ENCODE data around the gene DLGAP1.

Gene DLGAP1

DNA sequence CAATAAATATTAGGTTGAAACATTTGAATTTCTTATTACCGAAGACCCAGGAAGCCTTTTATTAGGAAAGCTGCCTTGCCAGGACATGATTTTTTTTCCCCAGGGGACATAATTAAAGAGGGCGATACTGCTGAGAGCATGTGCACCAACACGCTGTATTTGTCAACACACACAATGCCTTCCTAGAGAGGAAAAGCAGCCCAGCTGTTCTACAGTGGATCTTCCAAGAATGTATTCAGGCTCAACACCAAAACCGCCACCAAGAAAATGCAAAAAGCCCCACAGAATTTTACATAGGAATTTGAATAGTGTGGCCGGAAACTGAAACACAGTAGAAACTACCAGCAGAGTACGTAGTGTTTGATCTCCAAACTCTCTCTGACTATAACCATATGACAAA, 320.4 kb downstream of the DLGAP1 start:
- Histone ChIP-seq H3K9me3 (ENCODE audit: control insufficient read depth, insufficient read depth, low read depth, low read length) (no peaks in the 10 kb centered on the region), H3K27ac (ENCODE audit: extremely low read depth, low read depth, low read length) (no peak overlapping the region), H3K4me1 (ENCODE audit: control insufficient read depth, insufficient read depth, low read length) (0 out of 2 replicates have a peak, but pooled peaks cover 4% of the 10 kb centered on the region), H3K4me3 (ENCODE audit: low read depth, low read length) (no peak overlapping the region), H3K36me3 (ENCODE audit: control insufficient read depth in 2 of 2, insufficient read depth in 1 of 2, low read length in 2 of 2) (no peaks in the 10 kb centered on the region)
- ChIA-PET POLR2A (no interaction called here), CTCF (interaction anchor here (0.8 kb wide), 1 partner anchor 28 kb away, joined by 6 read pairs; no protein-coding TSS in a partner anchor)
- TF ChIP-seq RBAK (tag by site-specific recombination; IDR thresholded peaks at IDR 0.05), result no peak
- no peak for TF ChIP-seq MZF1 (tag by site-specific recombination; IDR thresholded peaks at IDR 0.05; ENCODE audit: borderline replicate concordance)
- no peak for TF ChIP-seq IKZF3 (tag by site-specific recombination; IDR thresholded peaks at IDR 0.05)
- TF ChIP-seq, protein P1, sequence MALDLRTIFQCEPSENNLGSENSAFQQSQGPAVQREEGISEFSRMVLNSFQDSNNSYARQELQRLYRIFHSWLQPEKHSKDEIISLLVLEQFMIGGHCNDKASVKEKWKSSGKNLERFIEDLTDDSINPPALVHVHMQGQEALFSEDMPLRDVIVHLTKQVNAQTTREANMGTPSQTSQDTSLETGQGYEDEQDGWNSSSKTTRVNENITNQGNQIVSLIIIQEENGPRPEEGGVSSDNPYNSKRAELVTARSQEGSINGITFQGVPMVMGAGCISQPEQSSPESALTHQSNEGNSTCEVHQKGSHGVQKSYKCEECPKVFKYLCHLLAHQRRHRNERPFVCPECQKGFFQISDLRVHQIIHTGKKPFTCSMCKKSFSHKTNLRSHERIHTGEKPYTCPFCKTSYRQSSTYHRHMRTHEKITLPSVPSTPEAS (tag by site-specific recombination; IDR thresholded peaks at IDR 0.05), result no peak
- TF ChIP-seq ZNF248 (tag by site-specific recombination; IDR thresholded peaks at IDR 0.05), result no peak
- no peak for TF ChIP-seq TRIM28 (IDR thresholded peaks at IDR 0.05; ENCODE audit: borderline replicate concordance, low read length)
- TF ChIP-seq, protein P2, sequence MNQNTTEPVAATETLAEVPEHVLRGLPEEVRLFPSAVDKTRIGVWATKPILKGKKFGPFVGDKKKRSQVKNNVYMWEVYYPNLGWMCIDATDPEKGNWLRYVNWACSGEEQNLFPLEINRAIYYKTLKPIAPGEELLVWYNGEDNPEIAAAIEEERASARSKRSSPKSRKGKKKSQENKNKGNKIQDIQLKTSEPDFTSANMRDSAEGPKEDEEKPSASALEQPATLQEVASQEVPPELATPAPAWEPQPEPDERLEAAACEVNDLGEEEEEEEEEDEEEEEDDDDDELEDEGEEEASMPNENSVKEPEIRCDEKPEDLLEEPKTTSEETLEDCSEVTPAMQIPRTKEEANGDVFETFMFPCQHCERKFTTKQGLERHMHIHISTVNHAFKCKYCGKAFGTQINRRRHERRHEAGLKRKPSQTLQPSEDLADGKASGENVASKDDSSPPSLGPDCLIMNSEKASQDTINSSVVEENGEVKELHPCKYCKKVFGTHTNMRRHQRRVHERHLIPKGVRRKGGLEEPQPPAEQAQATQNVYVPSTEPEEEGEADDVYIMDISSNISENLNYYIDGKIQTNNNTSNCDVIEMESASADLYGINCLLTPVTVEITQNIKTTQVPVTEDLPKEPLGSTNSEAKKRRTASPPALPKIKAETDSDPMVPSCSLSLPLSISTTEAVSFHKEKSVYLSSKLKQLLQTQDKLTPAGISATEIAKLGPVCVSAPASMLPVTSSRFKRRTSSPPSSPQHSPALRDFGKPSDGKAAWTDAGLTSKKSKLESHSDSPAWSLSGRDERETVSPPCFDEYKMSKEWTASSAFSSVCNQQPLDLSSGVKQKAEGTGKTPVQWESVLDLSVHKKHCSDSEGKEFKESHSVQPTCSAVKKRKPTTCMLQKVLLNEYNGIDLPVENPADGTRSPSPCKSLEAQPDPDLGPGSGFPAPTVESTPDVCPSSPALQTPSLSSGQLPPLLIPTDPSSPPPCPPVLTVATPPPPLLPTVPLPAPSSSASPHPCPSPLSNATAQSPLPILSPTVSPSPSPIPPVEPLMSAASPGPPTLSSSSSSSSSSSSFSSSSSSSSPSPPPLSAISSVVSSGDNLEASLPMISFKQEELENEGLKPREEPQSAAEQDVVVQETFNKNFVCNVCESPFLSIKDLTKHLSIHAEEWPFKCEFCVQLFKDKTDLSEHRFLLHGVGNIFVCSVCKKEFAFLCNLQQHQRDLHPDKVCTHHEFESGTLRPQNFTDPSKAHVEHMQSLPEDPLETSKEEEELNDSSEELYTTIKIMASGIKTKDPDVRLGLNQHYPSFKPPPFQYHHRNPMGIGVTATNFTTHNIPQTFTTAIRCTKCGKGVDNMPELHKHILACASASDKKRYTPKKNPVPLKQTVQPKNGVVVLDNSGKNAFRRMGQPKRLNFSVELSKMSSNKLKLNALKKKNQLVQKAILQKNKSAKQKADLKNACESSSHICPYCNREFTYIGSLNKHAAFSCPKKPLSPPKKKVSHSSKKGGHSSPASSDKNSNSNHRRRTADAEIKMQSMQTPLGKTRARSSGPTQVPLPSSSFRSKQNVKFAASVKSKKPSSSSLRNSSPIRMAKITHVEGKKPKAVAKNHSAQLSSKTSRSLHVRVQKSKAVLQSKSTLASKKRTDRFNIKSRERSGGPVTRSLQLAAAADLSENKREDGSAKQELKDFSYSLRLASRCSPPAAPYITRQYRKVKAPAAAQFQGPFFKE (tag by site-specific recombination; IDR thresholded peaks at IDR 0.05; ENCODE audit: borderline replicate concordance), result no peak
- TF ChIP-seq ZNF48 (tag by site-specific recombination; IDR thresholded peaks at IDR 0.05), result no peak
- TF ChIP-seq MYNN (tag by site-specific recombination; IDR thresholded peaks at IDR 0.05; ENCODE audit: borderline replicate concordance), result no peak
- no peak for TF ChIP-seq ZNF658 (tag by site-specific recombination; IDR thresholded peaks at IDR 0.05)
- TF ChIP-seq ZBTB8A (tag by site-specific recombination; IDR thresholded peaks at IDR 0.05), result no peak
- no peak for TF ChIP-seq ZNF423 (tag by site-specific recombination; IDR thresholded peaks at IDR 0.05)
- TF ChIP-seq ZNF530 (tag by site-specific recombination; IDR thresholded peaks at IDR 0.05; ENCODE audit: low read depth), result no peak
- TF ChIP-seq ZNF23 (tag by site-specific recombination; IDR thresholded peaks at IDR 0.05; ENCODE audit: borderline replicate concordance), result no peak
- no peak for TF ChIP-seq ZNF433 (tag by site-specific recombination; IDR thresholded peaks at IDR 0.05; ENCODE audit: low read depth)
- no peak for TF ChIP-seq OSR2 (tag by site-specific recombination; IDR thresholded peaks at IDR 0.05)

DNA sequence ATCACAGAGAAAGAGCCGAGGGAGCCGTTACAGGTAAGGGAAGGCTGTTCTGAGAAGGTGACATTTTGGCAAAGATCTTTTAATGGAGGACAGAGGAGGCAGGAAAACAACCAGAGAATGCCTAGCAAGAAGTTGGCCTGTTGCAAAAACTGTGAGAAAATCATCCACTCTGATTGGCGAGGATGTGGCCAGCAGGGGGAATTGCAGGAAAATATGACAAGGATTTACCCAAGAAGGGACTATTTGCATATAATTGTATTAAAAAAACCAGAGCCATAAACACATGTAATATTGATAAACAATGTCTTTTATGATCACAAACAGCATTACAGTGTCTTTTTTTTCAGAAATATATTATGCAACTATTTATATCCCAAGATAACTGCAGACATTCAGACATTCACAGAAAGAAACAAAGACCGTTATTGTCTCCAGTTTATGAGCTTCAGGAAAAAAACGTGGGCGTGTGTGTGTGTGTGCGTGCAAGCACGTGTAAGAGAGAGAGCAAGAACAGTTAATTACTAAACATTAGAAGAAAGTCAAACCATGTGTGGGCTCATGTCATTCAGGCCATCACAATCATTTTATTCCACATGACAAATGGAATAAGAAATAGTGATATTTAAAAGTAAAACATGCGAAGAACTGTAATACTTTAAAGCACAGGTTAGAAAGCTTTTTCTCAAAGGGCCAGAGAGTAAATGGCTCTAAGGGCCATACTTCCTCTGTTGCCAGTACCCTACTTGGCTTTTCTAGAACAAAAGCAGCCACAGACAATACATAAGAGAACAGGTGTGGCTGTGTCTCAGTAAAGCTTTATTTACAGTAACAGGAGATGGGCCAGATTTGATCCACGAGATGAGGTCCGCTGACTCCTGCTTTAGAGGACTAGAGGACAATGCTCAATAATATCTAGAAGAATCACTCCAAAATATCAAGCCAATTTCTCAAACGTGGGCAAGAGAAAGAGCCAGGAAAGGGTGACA, 324.1 kb downstream of the DLGAP1 start:
- Histone ChIP-seq H3K4me1 (ENCODE audit: control insufficient read depth, insufficient read depth, low read length) (0 out of 2 replicates have a peak, but pooled peaks cover 4% of the 10 kb centered on the region), H3K4me3 (ENCODE audit: low read depth, low read length) (no peak overlapping the region), H3K27ac (ENCODE audit: extremely low read depth, low read depth, low read length) (no peak overlapping the region), H3K9me3 (ENCODE audit: control insufficient read depth, insufficient read depth, low read depth, low read length) (no peaks in the 10 kb centered on the region), H3K36me3 (ENCODE audit: control insufficient read depth in 2 of 2, insufficient read depth in 1 of 2, low read length in 2 of 2) (no peaks in the 10 kb centered on the region)
- ChIA-PET POLR2A (no interaction called here), CTCF (no interaction called here)
- TF ChIP-seq, protein P3, sequence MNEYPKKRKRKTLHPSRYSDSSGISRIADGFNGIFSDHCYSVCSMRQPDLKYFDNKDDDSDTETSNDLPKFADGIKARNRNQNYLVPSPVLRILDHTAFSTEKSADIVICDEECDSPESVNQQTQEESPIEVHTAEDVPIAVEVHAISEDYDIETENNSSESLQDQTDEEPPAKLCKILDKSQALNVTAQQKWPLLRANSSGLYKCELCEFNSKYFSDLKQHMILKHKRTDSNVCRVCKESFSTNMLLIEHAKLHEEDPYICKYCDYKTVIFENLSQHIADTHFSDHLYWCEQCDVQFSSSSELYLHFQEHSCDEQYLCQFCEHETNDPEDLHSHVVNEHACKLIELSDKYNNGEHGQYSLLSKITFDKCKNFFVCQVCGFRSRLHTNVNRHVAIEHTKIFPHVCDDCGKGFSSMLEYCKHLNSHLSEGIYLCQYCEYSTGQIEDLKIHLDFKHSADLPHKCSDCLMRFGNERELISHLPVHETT (tag by site-specific recombination; IDR thresholded peaks at IDR 0.05), result no peak
- 0 out of 2 replicates have a peak, but pooled peaks have one; percentile 34 for TF ChIP-seq ZFHX2 (tag by site-specific recombination; conservative IDR thresholded peaks at IDR 0.05)
- TF ChIP-seq EGR2 (tag by site-specific recombination; IDR thresholded peaks at IDR 0.05; ENCODE audit: low read depth), result 0 out of 2 replicates have a peak, but pooled peaks have one; percentile 5
- TF ChIP-seq, protein P4, sequence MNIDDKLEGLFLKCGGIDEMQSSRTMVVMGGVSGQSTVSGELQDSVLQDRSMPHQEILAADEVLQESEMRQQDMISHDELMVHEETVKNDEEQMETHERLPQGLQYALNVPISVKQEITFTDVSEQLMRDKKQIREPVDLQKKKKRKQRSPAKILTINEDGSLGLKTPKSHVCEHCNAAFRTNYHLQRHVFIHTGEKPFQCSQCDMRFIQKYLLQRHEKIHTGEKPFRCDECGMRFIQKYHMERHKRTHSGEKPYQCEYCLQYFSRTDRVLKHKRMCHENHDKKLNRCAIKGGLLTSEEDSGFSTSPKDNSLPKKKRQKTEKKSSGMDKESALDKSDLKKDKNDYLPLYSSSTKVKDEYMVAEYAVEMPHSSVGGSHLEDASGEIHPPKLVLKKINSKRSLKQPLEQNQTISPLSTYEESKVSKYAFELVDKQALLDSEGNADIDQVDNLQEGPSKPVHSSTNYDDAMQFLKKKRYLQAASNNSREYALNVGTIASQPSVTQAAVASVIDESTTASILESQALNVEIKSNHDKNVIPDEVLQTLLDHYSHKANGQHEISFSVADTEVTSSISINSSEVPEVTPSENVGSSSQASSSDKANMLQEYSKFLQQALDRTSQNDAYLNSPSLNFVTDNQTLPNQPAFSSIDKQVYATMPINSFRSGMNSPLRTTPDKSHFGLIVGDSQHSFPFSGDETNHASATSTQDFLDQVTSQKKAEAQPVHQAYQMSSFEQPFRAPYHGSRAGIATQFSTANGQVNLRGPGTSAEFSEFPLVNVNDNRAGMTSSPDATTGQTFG (tag by site-specific recombination; IDR thresholded peaks at IDR 0.05; ENCODE audit: borderline replicate concordance), result no peak
